Psoas muscle (tissue), 8 donors: Measurements from ENCODE around the gene KRT24. TPM values are rescaled to one million over a fixed set of nuclear protein-coding genes. Genes with fewer than 3 reads are reported as not detected.

Experiments
- ATAC-seq, 4 donors: fragments of 200-7000 bp; cut with Tn5 transposase; one replicate each; pipeline ENCODE4 v1.9.1; 2020; ENCODE audit warnings: moderate library complexity in 3 of 4, mild to moderate bottlenecking in 2 of 4
- DNase-seq, 2 donors: peaks; one replicate each; pipeline ENCODE4 v3.0.0-alpha.2; 2020
- H3K27ac ChIP-seq: fragments of 200-600 bp; one replicate; pipeline ENCODE4 v1.8.0; 2022
- H3K27me3 ChIP-seq, 3 donors: fragments of 200-600 bp in 1 of 3; one replicate each; pipeline versions ENCODE4 v1.6.1 to v1.8.0; 2013 to 2022; ENCODE audit warnings: low read length in 2 of 3, mild to moderate bottlenecking in 2 of 3, moderate library complexity in 1 of 3; ENCODE audit not compliant: insufficient read depth in 3 of 3
- H3K36me3 ChIP-seq, 2 donors: fragments of 200-600 bp in 1 of 2; one replicate each; pipeline versions ENCODE4 v1.6.1 to v1.8.0; 2013 to 2022; ENCODE audit warnings: low read depth in 1 of 2, mild to moderate bottlenecking in 1 of 2, moderate library complexity in 1 of 2; ENCODE audit not compliant: insufficient read depth in 1 of 2
- H3K4me1 ChIP-seq: fragments of 200-600 bp; one replicate; pipeline ENCODE4 v1.8.0; 2022
- H3K4me3 ChIP-seq: fragments of 200-600 bp; one replicate; pipeline ENCODE4 v1.8.0; 2022; ENCODE audit warnings: mild to moderate bottlenecking
- H3K9me3 ChIP-seq: fragments of 200-600 bp; one replicate; pipeline ENCODE4 v1.8.0; 2022
- WGBS, 3 donors: extraction: QIAGEN DNeasy Blood & Tissue Kit; methylation state at CpG; one replicate each; pipeline versions ENCODE4 v1.1.6 to v1.1.7; 2013; 5-methylcytosine and 5-hydroxymethylcytosine counted together
- intact Hi-C, 2 donors: fragments of 100-400 bp; cut with DNase I; formaldehyde crosslinking; loops; one replicate each; pipeline versions ENCODE4 v1.11.0 to v1.14.2; 2022
- polyA plus RNA-seq, 3 donors: library from polyadenylated mRNA; stranded (reverse); fragments of 200-250 nt; gene quantifications; one replicate each; pipeline ENCODE4 v1.2.3, GENCODE V29; 2013
- total RNA-seq, 4 donors: library from RNA; stranded (reverse); fragmentation: NEBNext Ultra II Directional in 2 of 4; extraction: Animal tissue kit (Norgen Biotek cat#: 25700) in 2 of 4; gene quantifications; one replicate each; pipeline versions ENCODE4 v1.2.1 to v1.2.4, GENCODE V29; 2021 to 2023
- TF ChIP-seq, protein P1 (sequence below): fragments of 200-600 bp; IDR thresholded peaks from one replicate; pipeline ENCODE4 v1.8.0; 2022; ENCODE audit warnings: antibody characterized with exemption
- donor health status: healthy with polysubstance abuse.
- donor health status: DM: no; HTN: no; CAD: no; lungs with moderate emphysema.
- donor health status: Bipolar disorder and iron deficiency.
- donor health status: healthy.
- donor health status: DM: yes; HTN: yes; CAD: no.
- donor health status: DM: no; HTN: no; CAD: no.
- donor health status: DM: no; HTN: no; CAD: no.
- donor health status: DM: yes; HTN: yes; CAD: no.

KRT24 gene
- total and polyA plus RNA-seq, 7 donors, result not detected

DNA sequence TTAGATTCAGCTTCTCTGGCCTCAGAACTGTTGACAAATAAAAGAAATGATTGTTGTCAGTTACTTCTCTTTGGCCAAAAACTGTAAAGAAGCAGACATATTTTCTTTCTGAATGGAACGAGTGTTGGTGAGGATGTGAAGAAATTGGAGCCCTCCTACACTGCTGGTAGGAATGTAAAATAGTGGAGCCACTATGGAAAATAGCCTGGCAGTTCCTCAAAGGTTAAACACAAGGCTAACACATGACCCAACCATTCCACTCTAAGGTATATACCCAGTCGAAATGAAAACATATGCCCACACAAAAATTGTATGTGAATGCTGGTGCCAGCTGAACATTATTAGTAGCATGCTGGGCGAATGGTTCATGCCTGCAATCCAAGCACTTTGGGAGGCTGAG lies 14.2 kb upstream of the KRT24 start:
- Histone ChIP-seq H3K27me3 (peaks cover 0 to 10% (median 0%) of the 10 kb centered on the region in 3 donors), H3K9me3 (no peaks in the 10 kb centered on the region), H3K4me1 (no peaks in the 10 kb centered on the region), H3K27ac (no peak overlapping the region), H3K4me3 (no peak overlapping the region), H3K36me3 (no peaks in the 10 kb centered on the region)
- no peak for DNase-seq
- 55 to 64% (median 59%) methylated on average over 3 of the region's 3 CpGs for WGBS, 3 donors
- TF ChIP-seq, protein P1, sequence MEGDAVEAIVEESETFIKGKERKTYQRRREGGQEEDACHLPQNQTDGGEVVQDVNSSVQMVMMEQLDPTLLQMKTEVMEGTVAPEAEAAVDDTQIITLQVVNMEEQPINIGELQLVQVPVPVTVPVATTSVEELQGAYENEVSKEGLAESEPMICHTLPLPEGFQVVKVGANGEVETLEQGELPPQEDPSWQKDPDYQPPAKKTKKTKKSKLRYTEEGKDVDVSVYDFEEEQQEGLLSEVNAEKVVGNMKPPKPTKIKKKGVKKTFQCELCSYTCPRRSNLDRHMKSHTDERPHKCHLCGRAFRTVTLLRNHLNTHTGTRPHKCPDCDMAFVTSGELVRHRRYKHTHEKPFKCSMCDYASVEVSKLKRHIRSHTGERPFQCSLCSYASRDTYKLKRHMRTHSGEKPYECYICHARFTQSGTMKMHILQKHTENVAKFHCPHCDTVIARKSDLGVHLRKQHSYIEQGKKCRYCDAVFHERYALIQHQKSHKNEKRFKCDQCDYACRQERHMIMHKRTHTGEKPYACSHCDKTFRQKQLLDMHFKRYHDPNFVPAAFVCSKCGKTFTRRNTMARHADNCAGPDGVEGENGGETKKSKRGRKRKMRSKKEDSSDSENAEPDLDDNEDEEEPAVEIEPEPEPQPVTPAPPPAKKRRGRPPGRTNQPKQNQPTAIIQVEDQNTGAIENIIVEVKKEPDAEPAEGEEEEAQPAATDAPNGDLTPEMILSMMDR, result no peak
- intact Hi-C loops, result no loop called here
- no peak for ATAC-seq

DNA sequence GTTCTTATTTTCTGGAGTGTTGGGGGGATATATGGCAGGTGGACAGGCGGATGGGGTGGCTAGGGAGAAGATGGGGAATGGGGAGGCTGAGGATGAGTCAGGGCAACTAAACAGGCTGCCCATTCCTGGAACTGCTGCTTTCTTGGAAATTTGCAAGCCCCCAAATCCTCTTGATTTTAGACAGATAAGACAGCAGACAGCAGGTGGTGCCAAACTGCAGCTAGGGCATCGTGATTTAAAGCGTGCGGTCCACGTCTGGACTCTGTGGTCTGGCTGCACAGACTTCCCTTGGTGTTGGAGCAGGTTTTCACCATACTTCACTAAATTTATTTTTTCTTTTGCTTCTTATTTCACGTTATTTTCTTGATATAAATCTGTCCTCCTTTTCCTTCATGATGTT lies 10.9 kb upstream of the KRT24 start:
- Histone ChIP-seq H3K36me3 (no peaks in the 10 kb centered on the region), H3K4me1 (no peaks in the 10 kb centered on the region), H3K9me3 (no peaks in the 10 kb centered on the region), H3K27ac (no peak overlapping the region), H3K4me3 (no peak overlapping the region), H3K27me3 (peaks cover 0 to 10% (median 0%) of the 10 kb centered on the region in 3 donors)
- WGBS, 3 donors, result 40 to 50% (median 41%) methylated on average over 6 of the region's 6 CpGs
- DNase-seq, result no peak
- no peak for ATAC-seq
- TF ChIP-seq, protein P1, result no peak
- intact Hi-C loops, result no loop called here

DNA sequence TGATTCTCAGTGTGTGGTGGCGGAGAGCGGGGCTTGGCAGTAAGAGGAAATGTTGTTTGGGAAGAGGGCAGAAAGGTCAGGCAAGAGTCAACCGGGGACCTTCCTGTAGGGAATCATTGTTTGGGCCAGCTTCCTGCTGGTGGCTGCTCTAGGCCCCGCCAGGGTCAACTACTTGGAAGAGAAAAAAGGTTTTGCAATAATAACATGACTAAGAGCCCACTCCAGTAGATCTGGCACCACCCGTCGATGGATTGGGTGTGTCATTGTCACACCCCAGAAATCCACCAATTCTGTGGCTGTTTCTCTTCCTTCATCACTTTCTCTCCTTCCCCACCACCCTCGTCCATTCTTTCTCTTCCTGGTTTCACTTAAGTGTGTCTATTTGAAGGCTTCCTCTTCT lies 4.2 kb upstream of the KRT24 start:
- TF ChIP-seq, protein P1, result no peak
- no peak overlapping the region for H3K4me3 ChIP-seq
- DNase-seq (peak; percentile 25 to 69), ATAC-seq (peak in 3 of 4 donors; percentile 35 to 65 (median 59))
- 44 to 55% (median 49%) methylated on average over 7 of the region's 7 CpGs for WGBS, 3 donors
- intact Hi-C loops, result no loop called here
- no peaks in the 10 kb centered on the region for H3K9me3 ChIP-seq
- no peaks in the 10 kb centered on the region for H3K36me3 ChIP-seq
- peaks cover 0 to 9% (median 0%) of the 10 kb centered on the region in 3 donors for H3K27me3 ChIP-seq
- no peaks in the 10 kb centered on the region for H3K4me1 ChIP-seq
- H3K27ac ChIP-seq, result no peak overlapping the region

DNA sequence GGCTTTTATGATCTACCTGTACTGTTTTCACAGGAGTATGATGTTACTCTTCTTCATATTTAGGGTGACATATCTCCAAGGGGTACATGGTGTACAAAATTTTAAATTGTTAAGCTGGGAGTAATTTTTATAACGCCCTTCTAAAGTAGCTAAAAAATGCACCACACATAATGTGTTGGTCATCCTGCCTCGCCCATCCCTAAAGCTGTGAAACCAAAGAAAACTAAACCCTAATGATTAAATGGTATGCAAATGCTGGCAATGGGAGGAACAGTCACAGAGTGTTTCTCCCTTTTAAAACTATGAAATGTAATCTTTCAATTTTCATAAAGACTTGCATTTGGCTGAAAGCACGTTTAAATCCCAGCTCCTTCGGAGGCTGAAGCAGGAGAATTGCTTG lies 2.0 kb upstream of the KRT24 start:
- TF ChIP-seq, protein P1, result no peak
- ATAC-seq (no peak), DNase-seq (no peak)
- Histone ChIP-seq H3K9me3 (no peaks in the 10 kb centered on the region), H3K27ac (no peak overlapping the region), H3K36me3 (no peaks in the 10 kb centered on the region), H3K4me1 (no peaks in the 10 kb centered on the region), H3K27me3 (peaks cover 0 to 9% (median 0%) of the 10 kb centered on the region in 3 donors), H3K4me3 (no peak overlapping the region)
- intact Hi-C loops, result no loop called here
- 25 to 38% (median 35%) methylated on average over 4 of the region's 4 CpGs for WGBS, 3 donors

GRCh38 chr17:40702271-40702670 lies 1.3 kb downstream of the KRT24 start:
- no peak overlapping the region for H3K4me3 ChIP-seq
- no peaks in the 10 kb centered on the region for H3K36me3 ChIP-seq
- WGBS, 3 donors, result 84 to 91% (median 87%) methylated on average over 3 of the region's 3 CpGs
- DNase-seq (no peak), ATAC-seq (no peak)
- H3K4me1 ChIP-seq, result peaks cover 10% of the 10 kb centered on the region
- TF ChIP-seq, protein P1, result no peak
- intact Hi-C loops, result no loop called here
- H3K27me3 ChIP-seq, result peaks cover 0 to 11% (median 0%) of the 10 kb centered on the region in 3 donors
- no peak overlapping the region for H3K27ac ChIP-seq
- H3K9me3 ChIP-seq, result no peaks in the 10 kb centered on the region
